Measurements from ENCODE around the gene BSN.

BSN gene

DNA sequence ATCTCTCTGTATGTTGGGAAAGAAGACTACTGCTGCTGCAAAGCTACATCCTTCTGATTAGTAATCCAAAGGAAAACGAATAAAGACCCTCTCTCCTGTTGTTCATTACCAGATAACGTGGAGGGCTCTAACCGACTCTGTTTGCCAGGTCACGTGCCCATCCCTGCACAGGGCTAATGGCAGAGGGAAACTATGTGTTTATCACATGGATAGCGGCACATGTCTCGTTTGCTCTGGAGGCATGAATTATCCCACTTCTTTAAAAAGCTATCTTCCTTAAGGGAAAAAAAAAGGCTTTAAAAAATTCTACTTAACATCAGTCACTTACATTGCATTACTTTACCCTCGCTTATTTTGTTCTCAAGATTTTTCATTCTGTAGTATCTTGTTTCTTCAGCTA is 87.0 kb downstream of the BSN start:
- H3K4me3 Mint-ChIP-seq, result no peak overlapping the region
- H3K4me1 Mint-ChIP-seq, result no peaks in the 10 kb centered on the region
- no peaks in the 10 kb centered on the region for H3K36me3 Mint-ChIP-seq (ENCODE audit: low read depth)
- no peaks in the 10 kb centered on the region for H3K27me3 Mint-ChIP-seq (ENCODE audit: low read depth)
- H3K27ac Mint-ChIP-seq, result no peak overlapping the region
- TF ChIP-seq CTCF (IDR thresholded peaks at IDR 0.05; ENCODE audit: unreplicated experiment in 3 of 3), result no peak
- H3K9me3 Mint-ChIP-seq, result no peaks in the 10 kb centered on the region

DNA sequence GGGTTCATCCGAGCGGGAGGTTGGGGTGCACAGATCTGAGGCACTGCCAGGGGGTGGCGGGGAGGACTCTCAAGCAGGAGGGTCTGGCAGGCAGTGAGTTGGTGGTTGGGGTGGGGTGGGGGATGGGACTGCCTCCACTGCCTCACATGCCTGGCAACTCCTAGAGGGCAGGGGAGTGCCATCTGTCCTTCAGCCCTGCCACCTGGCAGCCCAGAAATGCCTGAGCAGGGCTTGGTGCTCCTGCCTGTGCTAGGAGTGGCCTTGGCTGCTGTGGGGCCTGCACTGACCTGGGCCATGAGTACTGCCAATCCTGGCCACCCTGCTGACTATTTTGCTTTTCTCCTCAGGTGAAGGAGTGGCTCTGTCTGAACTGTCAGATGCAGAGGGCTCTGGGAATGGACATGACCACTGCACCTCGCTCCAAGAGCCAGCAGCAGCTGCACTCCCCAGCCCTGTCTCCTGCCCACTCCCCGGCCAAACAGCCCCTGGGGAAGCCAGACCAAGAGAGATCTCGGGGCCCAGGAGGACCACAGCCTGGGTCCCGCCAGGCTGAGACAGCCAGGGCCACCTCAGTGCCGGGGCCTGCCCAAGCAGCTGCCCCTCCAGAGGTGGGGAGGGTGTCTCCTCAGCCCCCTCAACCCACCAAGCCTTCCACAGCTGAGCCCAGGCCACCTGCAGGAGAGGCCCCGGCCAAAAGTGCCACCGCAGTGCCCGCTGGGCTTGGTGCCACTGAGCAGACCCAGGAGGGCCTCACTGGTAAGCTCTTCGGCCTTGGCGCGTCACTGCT is 87.8 kb downstream of the BSN start:
- Mint-ChIP-seq H3K27ac (no peak overlapping the region), H3K4me3 (no peak overlapping the region), H3K36me3 (ENCODE audit: low read depth) (no peaks in the 10 kb centered on the region), H3K9me3 (no peaks in the 10 kb centered on the region), H3K27me3 (ENCODE audit: low read depth) (no peaks in the 10 kb centered on the region), H3K4me1 (no peaks in the 10 kb centered on the region)
- TF ChIP-seq CTCF (IDR thresholded peaks at IDR 0.05; ENCODE audit: unreplicated experiment in 3 of 3), result no peak

DNA sequence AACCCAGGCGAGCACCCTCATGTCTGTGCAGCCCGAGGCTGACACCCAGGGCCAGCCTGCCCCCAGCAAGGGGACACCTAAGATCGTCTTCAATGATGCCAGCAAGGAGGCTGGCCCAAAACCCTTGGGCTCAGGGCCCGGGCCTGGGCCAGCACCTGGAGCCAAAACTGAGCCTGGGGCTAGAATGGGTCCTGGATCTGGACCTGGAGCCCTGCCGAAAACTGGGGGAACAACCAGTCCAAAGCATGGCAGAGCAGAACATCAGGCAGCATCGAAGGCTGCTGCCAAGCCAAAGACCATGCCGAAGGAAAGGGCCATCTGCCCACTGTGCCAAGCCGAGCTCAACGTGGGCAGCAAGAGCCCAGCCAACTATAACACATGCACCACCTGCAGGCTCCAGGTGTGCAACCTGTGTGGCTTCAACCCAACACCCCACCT is 88.5 kb downstream of the BSN start:
- H3K9me3 Mint-ChIP-seq, result no peaks in the 10 kb centered on the region
- H3K4me3 Mint-ChIP-seq, result no peak overlapping the region
- H3K36me3 Mint-ChIP-seq (ENCODE audit: low read depth), result no peaks in the 10 kb centered on the region
- no peaks in the 10 kb centered on the region for H3K27me3 Mint-ChIP-seq (ENCODE audit: low read depth)
- no peak overlapping the region for H3K27ac Mint-ChIP-seq
- H3K4me1 Mint-ChIP-seq, result no peaks in the 10 kb centered on the region
- no peak for TF ChIP-seq CTCF (IDR thresholded peaks at IDR 0.05; ENCODE audit: unreplicated experiment in 3 of 3)

GRCh38 chr3:49644684-49645083 is 90.4 kb downstream of the BSN start:
- Mint-ChIP-seq H3K27me3 (ENCODE audit: low read depth) (no peaks in the 10 kb centered on the region), H3K27ac (no peak overlapping the region), H3K4me1 (no peaks in the 10 kb centered on the region), H3K4me3 (no peak overlapping the region), H3K36me3 (ENCODE audit: low read depth) (no peaks in the 10 kb centered on the region), H3K9me3 (no peaks in the 10 kb centered on the region)
- no peak for TF ChIP-seq CTCF (IDR thresholded peaks at IDR 0.05; ENCODE audit: unreplicated experiment in 3 of 3)

- Mint-ChIP-seq H3K9me3 (no peaks in the 10 kb centered on the region), H3K4me3 (no peak overlapping the region), H3K27me3 (ENCODE audit: low read depth) (no peaks in the 10 kb centered on the region), H3K4me1 (peaks cover 6% of the 10 kb centered on the region), H3K27ac (no peak overlapping the region), H3K36me3 (ENCODE audit: low read depth) (no peaks in the 10 kb centered on the region)
- TF ChIP-seq CTCF (IDR thresholded peaks at IDR 0.05; ENCODE audit: unreplicated experiment in 3 of 3), result no peak
These were observed 92.0 kb downstream of the BSN start for GRCh38 chr3:49646236-49646635.

DNA sequence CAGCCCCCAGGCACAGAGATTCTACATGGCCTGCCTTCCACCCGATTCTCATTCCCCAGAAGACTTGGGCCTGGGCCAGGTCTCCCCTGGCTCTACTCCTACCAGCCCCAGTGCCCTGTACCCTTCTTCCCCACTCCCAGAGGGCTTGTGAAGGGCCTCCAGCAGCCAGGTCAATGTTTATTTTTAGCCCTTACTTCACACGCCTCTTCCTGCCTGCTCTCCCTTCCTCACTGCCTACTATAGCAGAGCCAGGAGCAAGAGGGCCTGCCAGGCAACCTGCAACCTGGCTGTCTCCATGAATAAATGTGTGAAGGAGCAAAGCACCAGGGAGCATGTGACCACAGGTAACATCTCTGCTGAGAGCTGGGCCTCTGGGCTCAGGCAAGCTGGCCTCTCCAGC is 93.5 kb downstream of the BSN start:
- no peaks in the 10 kb centered on the region for H3K9me3 Mint-ChIP-seq
- H3K36me3 Mint-ChIP-seq (ENCODE audit: low read depth), result no peaks in the 10 kb centered on the region
- H3K27ac Mint-ChIP-seq, result peak overlapping the region in 1 of 3 experiments; percentile 33
- H3K4me3 Mint-ChIP-seq, result no peak overlapping the region
- H3K27me3 Mint-ChIP-seq (ENCODE audit: low read depth), result no peaks in the 10 kb centered on the region
- H3K4me1 Mint-ChIP-seq, result peaks cover 6% of the 10 kb centered on the region
- no peak for TF ChIP-seq CTCF (IDR thresholded peaks at IDR 0.05; ENCODE audit: unreplicated experiment in 3 of 3)

All from nephron (organoid).